ENCODE data around the gene BMPR1B.

Gene BMPR1B

DNA sequence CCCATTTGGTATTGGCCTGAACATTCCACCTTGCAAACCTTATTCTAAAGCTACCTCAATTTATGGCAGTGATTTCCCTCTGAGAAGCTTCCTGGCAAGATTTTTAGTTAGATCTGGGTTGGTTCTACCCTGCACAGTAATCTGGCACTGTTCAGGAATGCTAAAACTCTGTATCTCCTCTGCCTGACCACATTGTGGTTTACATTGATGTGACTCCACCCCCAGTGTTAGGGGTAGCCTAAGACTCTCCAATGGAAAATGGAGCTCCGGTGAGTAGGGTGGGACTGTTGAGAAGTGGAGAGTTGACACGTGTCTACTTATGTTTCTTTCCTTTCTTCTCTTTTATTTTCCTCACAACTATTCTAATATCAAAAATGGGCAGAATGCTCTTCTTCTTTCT lies 45.4 kb downstream of the BMPR1B start:
- Histone ChIP-seq H3K27ac (ENCODE audit: low read depth, low read length) (no peak overlapping the region), H3K4me2 (ENCODE audit: low read length) (no peak overlapping the region), H4K20me1 (ENCODE audit: control insufficient read depth, insufficient read depth, low read depth, low read length) (no peaks in the 10 kb centered on the region), H3K4me1 (ENCODE audit: control insufficient read depth, low read length) (no peaks in the 10 kb centered on the region), H3K9me2 (replicated peaks; ENCODE audit: control insufficient read depth, low read length) (no peaks in the 10 kb centered on the region), H3K9me3 (ENCODE audit: control insufficient read depth, insufficient read depth, low read length) (no peaks in the 10 kb centered on the region), H3K27me3 (ENCODE audit: control insufficient read depth, low read length) (no peaks in the 10 kb centered on the region), H3K4me3 (ENCODE audit: low read length) (no peak overlapping the region), H3K79me2 (ENCODE audit: control insufficient read depth, low read length) (no peaks in the 10 kb centered on the region), H3F3A (ENCODE audit: control insufficient read depth, insufficient read depth) (no peaks in the 10 kb centered on the region), H3K36me3 (ENCODE audit: control insufficient read depth, low read length) (no peaks in the 10 kb centered on the region)
- TF ChIP-seq, protein P1, sequence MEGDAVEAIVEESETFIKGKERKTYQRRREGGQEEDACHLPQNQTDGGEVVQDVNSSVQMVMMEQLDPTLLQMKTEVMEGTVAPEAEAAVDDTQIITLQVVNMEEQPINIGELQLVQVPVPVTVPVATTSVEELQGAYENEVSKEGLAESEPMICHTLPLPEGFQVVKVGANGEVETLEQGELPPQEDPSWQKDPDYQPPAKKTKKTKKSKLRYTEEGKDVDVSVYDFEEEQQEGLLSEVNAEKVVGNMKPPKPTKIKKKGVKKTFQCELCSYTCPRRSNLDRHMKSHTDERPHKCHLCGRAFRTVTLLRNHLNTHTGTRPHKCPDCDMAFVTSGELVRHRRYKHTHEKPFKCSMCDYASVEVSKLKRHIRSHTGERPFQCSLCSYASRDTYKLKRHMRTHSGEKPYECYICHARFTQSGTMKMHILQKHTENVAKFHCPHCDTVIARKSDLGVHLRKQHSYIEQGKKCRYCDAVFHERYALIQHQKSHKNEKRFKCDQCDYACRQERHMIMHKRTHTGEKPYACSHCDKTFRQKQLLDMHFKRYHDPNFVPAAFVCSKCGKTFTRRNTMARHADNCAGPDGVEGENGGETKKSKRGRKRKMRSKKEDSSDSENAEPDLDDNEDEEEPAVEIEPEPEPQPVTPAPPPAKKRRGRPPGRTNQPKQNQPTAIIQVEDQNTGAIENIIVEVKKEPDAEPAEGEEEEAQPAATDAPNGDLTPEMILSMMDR (IDR thresholded peaks at IDR 0.05; ENCODE audit: low read depth, low read length, poor library complexity, severe bottlenecking): no peak
- TF ChIP-seq EZH2phosphoT487 (IDR thresholded peaks at IDR 0.05; ENCODE audit: borderline replicate concordance, low read length): no peak

DNA sequence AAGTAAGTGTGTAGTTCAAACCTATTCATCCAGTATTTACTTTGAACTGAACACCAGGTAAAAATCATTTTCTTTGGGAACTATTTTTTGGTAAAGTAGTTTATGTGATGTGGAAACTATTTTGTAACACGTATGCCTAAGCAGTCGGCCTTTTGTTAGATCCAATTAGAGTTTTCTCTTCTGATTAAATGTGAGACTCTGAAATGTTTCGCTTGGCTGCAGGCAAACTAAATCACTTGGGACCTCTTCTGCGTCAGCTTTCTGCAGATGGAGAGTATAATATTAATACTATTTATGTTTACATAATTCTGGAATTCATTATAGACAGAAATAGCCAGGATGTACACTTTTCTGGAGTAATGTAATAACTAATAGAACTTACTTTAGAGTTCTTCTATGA lies 46.9 kb downstream of the BMPR1B start:
- Histone ChIP-seq H3K4me2 (ENCODE audit: low read length) (no peak overlapping the region), H3K27me3 (ENCODE audit: control insufficient read depth, low read length) (no peaks in the 10 kb centered on the region), H4K20me1 (ENCODE audit: control insufficient read depth, insufficient read depth, low read depth, low read length) (no peaks in the 10 kb centered on the region), H3K36me3 (ENCODE audit: control insufficient read depth, low read length) (no peaks in the 10 kb centered on the region), H3K9me2 (replicated peaks; ENCODE audit: control insufficient read depth, low read length) (no peaks in the 10 kb centered on the region), H3K4me3 (ENCODE audit: low read length) (no peak overlapping the region), H3K27ac (ENCODE audit: low read depth, low read length) (no peak overlapping the region), H3K79me2 (ENCODE audit: control insufficient read depth, low read length) (no peaks in the 10 kb centered on the region), H3K4me1 (ENCODE audit: control insufficient read depth, low read length) (no peaks in the 10 kb centered on the region), H3F3A (ENCODE audit: control insufficient read depth, insufficient read depth) (no peaks in the 10 kb centered on the region), H3K9me3 (ENCODE audit: control insufficient read depth, insufficient read depth, low read length) (no peaks in the 10 kb centered on the region)
- TF ChIP-seq, protein P1 (IDR thresholded peaks at IDR 0.05; ENCODE audit: low read depth, low read length, poor library complexity, severe bottlenecking): no peak
- no peak for TF ChIP-seq EZH2phosphoT487 (IDR thresholded peaks at IDR 0.05; ENCODE audit: borderline replicate concordance, low read length)

DNA sequence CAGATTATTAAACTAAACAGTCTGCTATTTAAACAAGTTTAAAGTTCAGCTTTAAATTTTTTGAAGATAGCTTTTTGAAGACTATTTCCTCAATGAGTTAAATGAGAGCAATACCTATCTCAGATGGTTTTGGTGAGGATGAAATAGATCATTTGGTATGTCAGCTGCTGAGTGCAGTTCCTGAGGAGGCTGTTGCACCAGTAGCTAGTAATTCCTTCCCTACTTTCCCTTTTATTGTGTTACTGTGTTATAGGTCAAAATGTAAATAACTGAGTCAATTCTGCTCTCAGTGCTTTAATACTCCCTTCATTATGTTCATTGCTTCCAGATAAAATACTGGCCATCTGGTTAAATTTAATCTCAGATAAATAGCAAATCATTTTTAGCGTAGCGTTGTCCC lies 48.6 kb downstream of the BMPR1B start:
- no peaks in the 10 kb centered on the region for H4K20me1 ChIP-seq (ENCODE audit: control insufficient read depth, insufficient read depth, low read depth, low read length)
- no peak overlapping the region for H3K27ac ChIP-seq (ENCODE audit: low read depth, low read length)
- H3K9me2 ChIP-seq (replicated peaks; ENCODE audit: control insufficient read depth, low read length): no peaks in the 10 kb centered on the region
- TF ChIP-seq EZH2phosphoT487 (IDR thresholded peaks at IDR 0.05; ENCODE audit: borderline replicate concordance, low read length): no peak
- TF ChIP-seq, protein P1 (IDR thresholded peaks at IDR 0.05; ENCODE audit: low read depth, low read length, poor library complexity, severe bottlenecking): no peak
- H3K9me3 ChIP-seq (ENCODE audit: control insufficient read depth, insufficient read depth, low read length): no peaks in the 10 kb centered on the region
- H3K27me3 ChIP-seq (ENCODE audit: control insufficient read depth, low read length): no peaks in the 10 kb centered on the region
- H3K4me1 ChIP-seq (ENCODE audit: control insufficient read depth, low read length): no peaks in the 10 kb centered on the region
- no peaks in the 10 kb centered on the region for H3F3A ChIP-seq (ENCODE audit: control insufficient read depth, insufficient read depth)
- H3K36me3 ChIP-seq (ENCODE audit: control insufficient read depth, low read length): no peaks in the 10 kb centered on the region
- H3K79me2 ChIP-seq (ENCODE audit: control insufficient read depth, low read length): no peaks in the 10 kb centered on the region
- H3K4me2 ChIP-seq (ENCODE audit: low read length): no peak overlapping the region
- H3K4me3 ChIP-seq (ENCODE audit: low read length): no peak overlapping the region

DNA sequence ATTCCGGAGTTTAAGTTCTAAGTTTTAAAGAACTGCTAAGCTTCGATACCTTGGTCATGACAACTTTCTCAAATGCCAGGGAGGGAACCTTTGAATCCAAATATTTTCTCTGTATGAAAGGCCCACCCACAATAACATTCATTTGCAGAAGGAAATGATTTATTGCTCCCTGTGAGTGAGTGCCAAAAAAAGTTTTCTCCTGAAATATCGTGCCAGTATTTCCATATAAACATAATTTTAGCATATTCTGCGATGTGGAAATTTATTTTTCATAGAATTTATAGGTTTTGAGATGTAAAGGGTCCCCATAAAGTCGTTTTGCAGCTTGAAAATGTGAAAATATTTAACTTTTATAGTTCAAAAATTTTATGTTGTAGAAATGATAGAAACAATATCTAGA lies 53.9 kb downstream of the BMPR1B start:
- Histone ChIP-seq H3K9me2 (replicated peaks; ENCODE audit: control insufficient read depth, low read length) (no peaks in the 10 kb centered on the region), H3K36me3 (ENCODE audit: control insufficient read depth, low read length) (no peaks in the 10 kb centered on the region), H3K4me3 (ENCODE audit: low read length) (no peak overlapping the region), H3K4me1 (ENCODE audit: control insufficient read depth, low read length) (no peaks in the 10 kb centered on the region), H3F3A (ENCODE audit: control insufficient read depth, insufficient read depth) (no peaks in the 10 kb centered on the region), H3K79me2 (ENCODE audit: control insufficient read depth, low read length) (no peaks in the 10 kb centered on the region), H3K27me3 (ENCODE audit: control insufficient read depth, low read length) (no peaks in the 10 kb centered on the region), H3K27ac (ENCODE audit: low read depth, low read length) (no peak overlapping the region), H3K4me2 (ENCODE audit: low read length) (no peak overlapping the region), H3K9me3 (ENCODE audit: control insufficient read depth, insufficient read depth, low read length) (no peaks in the 10 kb centered on the region), H4K20me1 (ENCODE audit: control insufficient read depth, insufficient read depth, low read depth, low read length) (no peaks in the 10 kb centered on the region)
- TF ChIP-seq, protein P1 (IDR thresholded peaks at IDR 0.05; ENCODE audit: low read depth, low read length, poor library complexity, severe bottlenecking): no peak
- TF ChIP-seq EZH2phosphoT487 (IDR thresholded peaks at IDR 0.05; ENCODE audit: borderline replicate concordance, low read length): no peak

Measured in DOHH2 (cell line).